HG02981 (cell line): ENCODE measurements around the gene CREB3L4.
"Not testable (repeated sequence)": the region's sequence is repeated elsewhere in the genome, so short reads cannot be mapped to it uniquely, and the experiment has no call there.

Experiments used
- ATAC-seq: cut with Tn5 transposase; IDR thresholded peaks from one replicate; pipeline ENCODE4 v1.9.1; 2021; ENCODE audit warnings: mild to moderate bottlenecking, moderate library complexity; ENCODE audit not compliant: unreplicated experiment

CREB3L4 gene

DNA sequence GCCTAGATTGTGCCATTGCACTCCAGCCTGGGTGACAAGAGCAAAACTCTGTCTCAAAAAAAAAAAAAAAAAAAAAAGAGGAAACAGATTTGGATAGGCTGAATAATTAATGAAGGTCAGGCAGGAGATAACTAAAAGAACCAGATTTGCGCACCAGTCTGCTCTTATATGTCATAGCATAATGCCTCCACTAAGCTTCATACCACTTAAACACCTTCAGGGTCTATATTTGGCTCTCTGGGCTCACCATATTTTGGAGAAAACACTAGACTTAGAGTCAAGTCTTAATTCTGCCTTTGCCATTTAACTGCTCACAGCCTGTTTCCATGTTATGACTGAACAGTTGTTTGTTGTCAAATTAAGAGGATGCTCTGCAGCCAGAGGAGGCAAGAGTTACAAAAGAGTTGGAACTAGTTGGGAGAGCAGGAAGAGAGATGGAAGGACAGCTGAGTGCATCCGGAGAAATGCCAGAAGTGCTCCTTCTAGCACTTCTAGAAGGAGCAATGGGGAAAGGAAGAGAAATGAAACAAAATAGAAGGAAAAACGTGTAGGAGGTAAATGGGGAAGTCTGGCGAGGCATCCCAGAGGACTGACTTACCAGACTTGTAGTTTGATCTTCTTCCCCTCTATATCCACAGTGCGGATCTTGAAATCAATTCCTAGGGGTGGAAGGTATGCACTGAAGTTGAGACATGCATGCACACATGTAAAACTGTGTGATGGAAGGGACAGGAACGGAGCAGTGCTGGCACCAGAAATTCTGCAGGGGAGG lies 16.6 kb downstream of the CREB3L4 start:
- no peak for ATAC-seq

DNA sequence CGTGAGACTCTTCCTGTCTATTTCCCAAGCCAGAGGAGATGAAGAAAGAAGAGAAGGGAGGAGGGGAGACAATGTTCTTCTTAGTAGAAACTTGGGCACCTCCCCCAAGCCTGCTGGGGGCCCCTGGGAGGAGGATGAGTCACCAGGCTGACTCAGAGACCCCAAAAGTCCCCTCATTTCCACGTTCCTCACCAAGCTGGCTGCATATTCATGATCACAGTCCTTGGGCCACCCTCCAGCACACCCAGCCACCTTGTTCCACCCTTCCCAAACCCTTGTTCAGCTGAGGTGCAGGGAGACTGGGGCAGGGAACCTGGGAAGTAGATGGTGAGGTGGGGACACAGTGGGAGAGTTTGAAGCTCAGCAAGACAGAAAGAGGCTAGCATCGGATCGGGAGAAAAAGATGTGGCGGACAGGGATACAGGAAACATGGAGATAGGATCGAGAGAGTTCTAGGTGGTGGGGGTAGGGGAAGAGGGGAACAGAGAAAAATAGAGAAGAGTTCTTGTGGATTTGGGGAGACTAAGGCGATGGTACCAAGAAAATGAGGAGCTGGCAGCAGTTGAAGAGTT lies 17.7 kb downstream of the CREB3L4 start:
- no peak for ATAC-seq

DNA sequence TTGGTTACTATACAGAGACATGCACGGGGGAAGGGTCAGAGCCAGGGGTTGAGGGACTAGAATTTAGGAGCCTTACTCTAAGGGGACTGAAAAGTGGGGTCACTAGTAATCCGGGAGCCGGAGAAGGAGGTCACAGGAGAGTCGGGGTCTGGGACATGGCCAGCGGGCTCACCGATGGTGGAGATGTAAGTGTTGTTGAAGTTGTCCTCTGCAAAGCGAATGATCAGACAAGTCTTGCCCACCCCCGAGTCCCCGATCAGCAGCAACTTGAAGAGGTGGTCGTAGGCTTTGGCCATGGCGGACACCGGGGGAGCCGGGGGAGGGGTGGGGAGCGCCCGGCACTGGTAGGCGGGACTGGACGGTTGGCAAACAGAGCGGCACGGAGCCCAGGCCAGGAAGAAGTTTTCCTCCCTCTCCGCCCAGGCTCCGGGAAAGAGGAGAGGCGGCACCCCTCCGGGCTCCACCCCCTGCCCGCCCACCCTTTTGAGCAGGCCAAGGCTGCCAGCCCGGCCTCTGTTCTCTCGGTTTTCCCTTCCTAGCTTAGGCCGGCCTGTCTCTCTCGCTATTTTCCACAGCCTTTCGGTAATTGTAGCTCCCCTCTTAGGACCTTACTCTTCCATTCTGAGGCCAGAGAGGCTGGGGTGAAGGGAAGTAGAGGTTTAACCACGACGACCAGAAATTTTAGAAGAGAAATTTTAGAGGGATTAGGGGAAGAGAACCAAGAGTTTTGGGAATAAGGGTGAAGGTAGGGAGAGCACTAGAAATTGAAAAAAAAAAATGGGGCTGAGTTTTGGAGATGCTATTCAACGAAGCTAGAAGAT lies 18.4 kb downstream of the CREB3L4 start, which contains the start of gene RAB13:
Gene RAB13 (minus strand): TSS at position 399 of the 821 bp plus-strand sequence. CDS start 103 bp downstream, at position 296.
- no peak for ATAC-seq

DNA sequence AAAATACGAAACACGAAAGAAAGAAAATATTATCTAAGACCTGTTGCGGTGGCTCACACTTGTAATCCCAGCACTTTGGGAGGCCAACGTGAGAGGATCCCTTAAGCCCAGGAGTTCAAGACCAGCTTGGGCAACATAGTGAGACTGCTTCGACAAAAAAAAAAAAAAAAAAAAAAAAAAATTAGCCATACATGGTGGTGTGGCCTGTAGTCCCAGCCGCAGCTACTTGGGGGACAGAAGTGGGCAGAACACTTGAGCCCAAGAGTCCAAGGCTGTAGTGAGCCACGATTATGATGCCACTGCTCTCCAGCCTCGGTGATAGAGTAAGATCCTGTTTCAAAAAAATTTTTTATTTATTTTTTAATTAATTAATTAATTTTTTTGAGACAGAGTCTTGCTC lies 19.9 kb downstream of the CREB3L4 start:
- ATAC-seq, result no peak

DNA sequence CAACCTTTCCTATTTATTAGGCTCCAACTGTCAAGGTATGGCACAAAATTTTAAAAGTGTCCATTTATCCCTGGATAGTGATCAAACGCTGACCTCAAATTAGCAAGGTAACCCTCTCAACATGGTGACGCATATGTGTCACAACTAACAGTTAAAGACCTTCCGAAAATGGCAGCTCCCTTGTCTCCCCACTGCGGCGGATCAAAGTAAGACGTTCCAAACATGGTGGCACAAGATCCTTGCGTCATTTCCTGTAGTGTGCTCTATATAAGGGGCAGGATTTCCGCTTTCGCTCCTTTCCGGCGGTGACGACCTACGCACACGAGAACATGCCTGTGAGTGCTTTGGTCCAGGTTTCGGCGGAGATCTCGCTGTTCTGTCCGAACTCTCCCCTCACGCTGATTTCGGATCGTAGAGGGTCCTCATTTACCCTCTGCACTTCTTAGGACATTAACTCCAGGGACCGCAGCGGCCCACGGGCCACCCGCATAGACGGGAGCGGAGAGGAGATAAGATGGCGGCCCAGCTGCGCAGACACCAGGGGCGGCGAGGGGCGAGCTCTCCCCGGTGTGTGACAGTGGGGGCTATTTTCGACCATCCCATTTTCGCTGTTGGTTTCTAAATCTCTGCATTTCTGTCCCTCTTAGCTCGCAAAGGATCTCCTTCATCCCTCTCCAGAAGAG lies 22.9 kb downstream of the CREB3L4 start, which contains the start of gene RPS27:
Gene RPS27 (plus strand): TSS at position 295 of the 683 bp plus-strand sequence. CDS start 35 bp downstream, at position 330.
- peak; percentile 64 for ATAC-seq

DNA sequence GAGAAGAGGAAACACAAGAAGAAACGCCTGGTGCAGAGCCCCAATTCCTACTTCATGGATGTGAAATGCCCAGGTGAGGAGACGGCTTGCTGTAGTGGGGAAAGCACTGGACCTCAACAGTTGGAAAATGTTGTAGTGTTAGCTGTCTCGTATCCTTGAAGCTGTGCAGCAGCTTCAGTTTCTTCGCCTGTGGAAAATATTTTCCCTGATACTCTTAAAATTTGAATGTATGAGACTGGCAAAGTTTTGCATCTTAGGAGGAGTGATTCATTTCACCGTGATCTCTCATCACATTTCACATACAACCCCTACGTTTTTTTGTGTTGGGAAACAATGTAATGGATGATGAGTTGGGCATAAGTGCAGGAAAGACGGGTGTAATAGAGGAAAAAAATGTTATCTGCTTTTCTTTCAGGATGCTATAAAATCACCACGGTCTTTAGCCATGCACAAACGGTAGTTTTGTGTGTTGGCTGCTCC lies 23.5 kb downstream of the CREB3L4 start:
- no peak for ATAC-seq

DNA sequence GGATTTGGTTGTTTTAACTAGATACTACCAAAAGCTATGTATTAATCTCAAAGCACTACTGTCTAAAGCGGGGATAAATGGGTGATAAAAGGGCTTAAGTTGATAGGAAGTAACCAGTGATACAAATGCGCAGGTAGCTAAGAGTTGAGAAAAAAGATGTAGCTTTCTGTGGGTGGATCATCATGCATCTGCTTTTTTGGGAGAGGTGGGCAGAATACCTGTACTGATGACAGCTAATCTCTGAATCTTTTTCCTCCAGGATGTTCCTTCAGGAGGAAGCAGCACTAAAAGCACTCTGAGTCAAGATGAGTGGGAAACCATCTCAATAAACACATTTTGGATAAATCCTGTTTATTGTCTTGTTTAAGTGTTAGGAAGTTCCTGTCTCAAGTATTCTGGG lies 24.1 kb downstream of the CREB3L4 start:
- no peak for ATAC-seq

DNA sequence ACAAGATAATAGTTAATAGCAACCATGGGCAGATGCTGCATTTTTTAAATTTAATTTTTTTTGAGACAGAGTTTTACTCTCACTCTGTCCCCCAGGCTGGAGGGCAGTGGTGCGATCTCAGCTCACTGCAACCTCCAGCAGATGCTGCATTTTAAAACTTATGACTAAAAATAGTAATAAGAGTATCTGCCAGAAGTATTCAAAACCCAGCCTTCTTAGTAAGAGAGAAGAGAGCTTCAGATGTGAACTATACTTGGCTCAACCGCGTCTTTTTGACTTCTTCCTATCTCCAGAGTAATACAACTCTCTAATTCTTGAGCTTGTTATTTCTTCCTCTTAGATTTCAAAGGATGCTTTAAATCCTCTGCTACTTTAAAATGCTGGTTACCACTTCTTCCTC lies 27.5 kb downstream of the CREB3L4 start:
- no peak for ATAC-seq

DNA sequence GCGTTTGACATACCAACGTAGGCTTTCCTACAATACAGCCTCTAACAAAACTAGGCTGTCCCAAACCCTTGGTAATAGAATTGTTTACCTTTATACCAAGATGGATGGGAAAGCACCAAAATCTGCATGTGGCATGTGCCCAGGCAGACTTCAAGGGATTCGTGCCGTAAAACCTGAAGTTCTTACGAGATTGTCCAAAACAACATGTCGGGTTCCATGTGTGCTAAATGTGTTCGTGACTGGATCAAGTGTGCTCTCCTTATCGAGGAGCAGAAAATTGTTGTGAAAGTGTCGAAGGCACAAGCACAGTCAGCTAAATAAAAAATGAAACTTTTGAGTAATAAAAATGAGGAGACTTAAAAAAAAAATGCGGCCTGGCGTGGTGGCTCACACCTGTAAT lies 27.9 kb downstream of the CREB3L4 start:
- ATAC-seq, result no peak

DNA sequence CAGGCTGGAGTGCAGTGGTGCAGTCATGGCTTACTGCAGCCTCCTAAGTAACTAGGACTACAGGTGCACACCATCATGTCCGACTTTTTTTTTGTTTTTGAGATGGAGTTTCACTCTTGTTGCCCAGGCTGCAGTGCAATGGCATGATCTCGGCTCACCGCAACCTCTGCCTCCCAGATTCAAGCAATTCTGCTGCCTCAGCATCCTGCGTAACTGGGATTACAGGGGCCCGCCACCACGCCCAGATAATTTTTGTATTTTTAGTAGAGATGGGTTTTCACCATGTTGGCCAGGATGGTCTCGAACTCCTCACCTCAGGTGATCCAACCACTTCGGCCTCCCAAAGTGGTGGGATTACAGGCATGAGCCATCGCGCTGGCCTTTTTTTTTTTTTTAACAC lies 29.2 kb downstream of the CREB3L4 start:
- ATAC-seq, result not testable (repeated sequence)

DNA sequence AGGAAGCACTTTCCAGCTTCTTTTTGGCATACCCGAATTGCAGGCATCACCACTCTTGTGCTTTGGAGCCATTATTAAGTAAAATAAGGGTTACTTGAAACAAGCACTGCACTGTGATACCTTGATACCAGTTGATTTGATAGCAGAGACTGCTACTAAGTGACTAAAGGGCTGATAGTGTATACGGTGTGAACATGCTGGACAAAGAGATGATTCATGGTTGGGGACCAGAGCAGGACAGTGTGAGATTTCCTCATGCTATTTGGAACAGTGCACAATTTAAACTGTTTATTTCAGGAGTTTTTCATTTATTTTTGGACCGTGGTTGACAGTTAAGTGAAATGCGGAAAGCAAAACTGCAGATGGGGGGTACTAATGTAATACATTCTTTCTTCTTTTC lies 32.7 kb downstream of the CREB3L4 start:
- ATAC-seq, result no peak

DNA sequence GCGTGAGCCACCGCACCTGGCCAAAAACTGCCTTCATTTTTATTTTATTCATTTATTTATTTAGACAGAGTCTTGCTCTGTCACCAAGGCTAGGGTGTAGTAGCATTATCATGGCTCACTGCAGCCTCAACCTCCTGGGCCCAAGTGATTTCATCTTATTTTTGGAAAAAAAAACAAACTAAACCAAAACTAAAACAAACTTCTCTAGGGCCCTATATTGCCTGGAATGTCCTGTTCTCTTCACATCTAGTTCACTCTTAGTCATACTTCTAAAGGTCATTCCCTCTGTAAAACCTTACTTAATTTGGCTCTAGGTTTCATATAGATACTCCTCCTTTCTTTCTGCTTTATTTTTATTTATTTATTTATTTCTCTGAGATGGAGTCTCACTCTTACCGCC lies 38.4 kb downstream of the CREB3L4 start:
- no peak for ATAC-seq

DNA sequence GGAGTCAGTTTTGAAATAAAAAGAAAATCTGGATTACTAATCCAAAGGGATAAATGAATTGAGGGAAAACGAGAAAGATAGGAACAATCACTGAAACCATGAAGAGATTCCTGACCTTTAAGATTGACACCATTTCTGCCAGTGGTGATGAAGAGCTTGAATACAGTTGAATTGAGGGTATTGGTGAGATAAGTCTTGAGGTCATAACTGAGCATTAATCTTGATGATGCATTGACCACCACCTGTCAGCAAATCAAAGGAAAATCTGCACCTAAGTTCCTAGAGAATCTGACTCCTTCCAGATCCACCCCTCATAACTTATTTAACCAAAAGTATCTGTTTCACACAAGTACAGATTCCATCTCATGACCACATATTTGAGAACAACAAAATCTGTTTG lies 44.4 kb downstream of the CREB3L4 start:
- no peak for ATAC-seq

DNA sequence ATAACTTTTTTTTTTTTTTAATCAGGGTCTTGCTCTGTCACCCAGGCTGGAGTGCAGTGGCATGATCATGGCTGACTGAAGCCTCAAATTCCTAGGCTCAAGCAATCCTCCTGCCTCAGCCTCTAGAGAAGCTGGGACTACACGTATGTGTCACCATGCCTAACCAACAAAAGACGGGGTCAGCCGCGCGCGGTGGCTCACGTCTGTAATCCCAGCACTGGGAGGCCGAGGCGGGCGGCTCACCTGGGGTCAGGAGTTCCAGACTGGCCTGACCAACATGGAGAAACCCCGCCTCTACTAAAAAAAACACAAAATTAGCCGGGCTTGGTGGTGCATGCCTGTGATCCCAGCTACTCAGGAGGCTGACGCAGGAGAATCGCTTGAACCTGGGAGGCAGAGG lies 44.8 kb downstream of the CREB3L4 start:
- ATAC-seq, result not testable (repeated sequence)

DNA sequence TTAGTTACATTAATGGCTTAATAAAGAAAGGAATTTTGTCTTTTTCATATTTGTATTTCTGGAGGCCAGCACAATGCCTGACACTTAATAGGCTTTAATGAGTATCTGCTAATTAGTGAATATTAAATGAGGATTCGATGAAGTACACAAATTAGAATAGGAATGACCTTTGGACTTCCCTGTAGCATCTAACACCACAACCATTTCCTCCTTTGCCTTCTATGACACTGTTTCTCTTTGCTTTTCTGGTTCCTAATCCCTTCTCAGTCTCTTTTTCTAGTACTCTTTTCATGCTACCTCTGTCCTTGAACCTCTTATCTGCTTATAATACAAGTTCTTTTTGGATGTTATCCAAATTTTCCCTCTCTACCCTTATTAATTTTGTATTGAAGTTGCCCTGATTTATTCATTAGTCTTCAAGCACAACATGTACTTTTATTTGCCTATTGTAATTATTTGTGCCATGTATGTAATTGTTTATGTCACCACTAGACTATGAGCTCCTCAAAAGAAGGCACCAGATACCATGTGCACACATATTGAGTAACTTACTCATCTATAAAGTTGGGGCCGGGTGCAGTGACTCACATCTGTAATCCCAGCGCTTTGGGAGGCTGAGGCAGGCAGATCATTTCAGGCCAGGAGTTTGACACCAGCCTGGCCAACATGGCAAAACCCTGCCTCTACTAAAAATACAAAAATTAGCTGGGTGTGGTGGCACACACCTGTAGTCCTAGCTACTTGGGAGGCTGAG lies 46.6 kb downstream of the CREB3L4 start:
- ATAC-seq, result no peak

DNA sequence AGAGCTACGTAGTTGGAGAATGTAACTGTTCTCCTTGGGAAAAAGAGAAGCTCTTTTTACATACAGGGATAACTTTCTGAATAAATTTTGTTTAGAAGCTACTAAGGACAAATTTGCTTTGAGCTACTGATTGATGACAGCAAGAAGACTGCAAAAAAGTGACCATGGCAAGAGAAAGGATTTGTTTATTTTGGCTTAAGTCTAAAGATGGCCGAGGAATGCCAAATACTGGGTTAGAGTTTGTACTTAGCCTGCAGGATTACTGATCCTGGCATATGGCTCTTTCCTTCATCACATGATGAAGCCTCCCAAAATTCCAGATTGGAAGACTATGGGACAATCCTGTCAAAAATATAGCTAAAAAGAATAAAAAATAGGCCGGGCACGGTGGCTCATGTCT lies 51.6 kb downstream of the CREB3L4 start:
- ATAC-seq, result no peak

DNA sequence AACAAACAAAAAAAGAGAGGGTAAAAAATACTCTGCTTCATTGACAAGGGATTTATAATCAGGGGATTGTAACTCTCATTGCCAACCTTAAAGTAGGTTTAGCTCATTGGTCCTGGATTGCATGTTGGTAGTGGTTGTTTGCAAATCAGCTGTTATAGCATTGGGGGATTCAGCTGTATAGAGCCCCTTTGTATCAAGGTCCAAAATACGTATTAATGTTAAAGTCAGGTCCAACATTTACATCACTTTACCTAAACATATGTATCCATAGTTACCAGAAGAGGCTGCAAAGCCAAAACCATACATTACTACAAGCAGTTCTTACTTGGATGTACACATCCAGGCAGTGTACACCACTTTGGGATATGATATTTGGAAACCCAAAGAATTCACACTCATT lies 52.2 kb downstream of the CREB3L4 start:
- ATAC-seq, result no peak
